Measurements from ENCODE around the gene CCR5.
A peak's percentile ranks its signal among the peaks of the same experiment; 100 is the strongest.
"Not testable (repeated sequence)": the region's sequence is repeated elsewhere in the genome, so short reads cannot be mapped to it uniquely, and the experiment has no call there.

The CCR5 gene

DNA sequence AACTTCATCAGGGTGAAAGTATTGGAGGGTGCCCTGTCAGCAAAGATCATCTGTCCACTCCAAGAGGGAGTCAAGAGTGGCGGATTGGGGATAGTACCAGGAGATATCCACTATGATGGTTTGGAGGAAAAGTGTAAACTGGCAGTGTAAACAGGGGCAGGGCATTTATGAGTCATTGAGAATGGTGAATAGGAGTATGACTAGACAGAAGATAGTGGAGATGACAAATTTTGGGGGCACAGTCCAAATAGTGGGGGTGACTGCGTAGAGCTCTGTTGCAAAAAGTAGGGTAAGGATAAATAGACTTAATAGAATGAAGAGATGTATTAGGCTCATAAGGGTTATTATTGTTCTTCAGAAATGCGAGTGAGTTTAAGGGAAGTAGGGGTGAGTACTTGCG lies 18.1 kb downstream of the CCR5 start:
- not testable (repeated sequence) for DNase-seq

DNA sequence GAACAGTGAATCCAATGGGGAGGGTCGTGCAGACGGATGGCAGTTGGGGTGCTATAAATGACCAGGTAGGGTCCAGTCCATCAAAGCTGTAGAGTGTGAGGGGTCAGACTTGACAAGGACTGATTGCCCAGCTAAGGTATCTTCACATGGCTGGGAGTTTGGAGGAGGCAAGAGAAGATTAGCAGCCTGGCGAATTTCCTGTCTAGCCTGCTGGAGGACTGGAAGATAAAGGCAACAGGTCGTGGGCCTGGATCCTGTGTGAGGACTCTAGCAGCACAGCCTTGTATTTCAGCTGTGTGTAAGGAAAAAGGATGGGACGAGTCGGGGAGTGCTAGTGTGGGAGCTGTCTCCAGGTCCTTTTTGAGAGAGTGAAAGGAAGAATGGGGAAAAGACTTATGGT lies 18.6 kb downstream of the CCR5 start:
- DNase-seq: no peak

DNA sequence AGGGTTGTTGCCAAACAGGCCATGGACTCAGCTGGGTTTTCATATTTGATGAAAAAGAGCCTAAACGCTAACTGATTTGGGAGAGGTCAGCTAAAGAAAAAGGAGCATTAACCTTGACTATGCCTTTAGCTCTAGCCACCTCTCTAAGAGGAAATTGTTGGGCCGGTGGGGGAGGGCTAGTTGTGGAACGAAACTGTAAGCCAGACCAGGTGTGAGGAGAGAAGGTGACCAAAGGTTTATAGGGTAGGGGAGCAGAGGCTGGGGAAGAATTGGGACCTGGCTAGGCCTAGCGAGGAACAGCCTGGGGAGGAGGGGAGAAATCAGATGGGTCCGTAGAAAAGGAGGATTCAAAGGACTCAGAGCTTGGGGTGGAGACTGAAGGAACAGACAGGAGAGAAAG lies 20.8 kb downstream of the CCR5 start:
- DNase-seq: not testable (repeated sequence)

DNA sequence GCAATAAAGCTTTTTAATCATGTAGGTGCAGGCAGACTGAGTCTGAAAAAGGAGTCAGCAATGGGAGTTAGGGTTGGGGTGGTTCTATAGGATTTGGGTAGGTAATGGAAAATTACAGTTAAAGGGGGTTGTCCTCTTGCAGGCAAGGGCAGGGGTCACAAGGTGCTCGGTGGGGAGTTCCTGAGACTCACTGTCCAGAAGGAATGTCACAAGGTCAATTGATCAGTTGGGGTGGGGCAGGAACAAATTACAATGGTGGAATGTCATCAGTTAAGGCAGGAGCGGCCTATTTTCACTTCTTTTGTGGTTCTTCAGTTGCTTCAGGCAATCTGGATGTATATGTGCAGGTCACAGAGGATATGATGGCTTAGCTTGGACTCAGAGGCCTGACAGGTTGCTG lies 22.3 kb downstream of the CCR5 start:
- no peak for DNase-seq

DNA sequence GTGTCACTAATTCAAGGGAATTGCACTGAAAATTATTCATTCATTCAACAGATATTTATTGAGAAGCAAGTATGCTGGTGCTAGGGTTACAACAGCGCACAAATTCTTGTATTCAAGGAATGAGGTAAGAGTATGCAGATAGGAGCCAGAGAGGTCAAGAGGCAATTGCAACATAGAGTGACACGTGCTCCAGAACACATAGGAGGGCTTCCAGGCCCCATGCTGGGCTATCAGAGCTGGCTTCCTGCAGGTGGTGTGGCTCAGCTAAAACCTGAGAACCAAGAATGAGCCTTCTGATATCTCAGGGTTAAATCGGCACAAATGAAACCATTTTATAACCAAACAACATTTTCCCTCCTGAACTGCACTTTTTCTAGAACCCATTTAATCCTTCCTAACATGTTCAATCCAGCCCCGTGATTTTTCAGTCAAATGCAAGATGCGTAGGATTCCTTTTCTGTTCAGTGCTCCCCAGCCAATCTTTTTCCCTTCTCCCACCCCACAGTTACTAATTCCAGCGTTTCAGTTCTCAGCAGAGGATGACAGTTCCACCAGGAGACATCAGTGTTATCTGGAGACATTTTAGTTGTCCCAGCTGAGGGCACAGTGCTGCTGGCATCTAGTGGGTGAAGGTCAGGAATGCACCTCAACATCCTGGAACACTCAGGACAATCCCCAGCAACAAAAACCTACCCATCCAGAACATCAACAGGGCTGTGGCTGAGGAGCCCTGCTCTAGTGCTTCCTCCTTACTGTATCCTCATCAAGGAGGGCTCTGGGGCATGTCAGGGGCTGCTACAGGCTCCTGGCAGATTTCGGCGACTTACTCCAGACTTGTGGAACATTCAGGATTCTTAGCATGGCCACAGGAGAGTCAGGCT lies 23.0 kb downstream of the CCR5 start:
- peak; percentile 61 for DNase-seq

DNA sequence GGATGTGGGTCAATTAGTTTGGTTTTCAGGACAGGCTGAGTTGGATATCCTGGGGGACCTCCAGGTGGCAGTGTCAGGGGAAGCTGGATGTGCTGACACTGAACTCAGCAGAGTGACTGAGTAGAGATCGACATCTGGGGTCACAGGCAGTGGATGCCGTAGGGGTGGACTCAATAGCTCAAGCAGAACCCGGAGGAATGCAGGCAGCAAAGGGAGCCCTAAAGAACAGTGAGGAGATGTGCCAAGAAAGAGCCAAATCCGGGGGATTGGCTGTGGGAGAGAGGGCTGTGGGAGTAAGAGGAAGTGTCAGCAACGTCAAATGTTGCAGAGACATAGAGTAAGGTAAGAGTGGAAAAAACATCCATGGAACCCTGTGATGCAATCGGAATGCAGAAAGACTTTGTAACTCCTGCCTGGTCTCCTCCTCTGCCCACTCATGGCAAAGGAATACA lies 24.5 kb downstream of the CCR5 start:
- DNase-seq: peak; percentile 46

DNA sequence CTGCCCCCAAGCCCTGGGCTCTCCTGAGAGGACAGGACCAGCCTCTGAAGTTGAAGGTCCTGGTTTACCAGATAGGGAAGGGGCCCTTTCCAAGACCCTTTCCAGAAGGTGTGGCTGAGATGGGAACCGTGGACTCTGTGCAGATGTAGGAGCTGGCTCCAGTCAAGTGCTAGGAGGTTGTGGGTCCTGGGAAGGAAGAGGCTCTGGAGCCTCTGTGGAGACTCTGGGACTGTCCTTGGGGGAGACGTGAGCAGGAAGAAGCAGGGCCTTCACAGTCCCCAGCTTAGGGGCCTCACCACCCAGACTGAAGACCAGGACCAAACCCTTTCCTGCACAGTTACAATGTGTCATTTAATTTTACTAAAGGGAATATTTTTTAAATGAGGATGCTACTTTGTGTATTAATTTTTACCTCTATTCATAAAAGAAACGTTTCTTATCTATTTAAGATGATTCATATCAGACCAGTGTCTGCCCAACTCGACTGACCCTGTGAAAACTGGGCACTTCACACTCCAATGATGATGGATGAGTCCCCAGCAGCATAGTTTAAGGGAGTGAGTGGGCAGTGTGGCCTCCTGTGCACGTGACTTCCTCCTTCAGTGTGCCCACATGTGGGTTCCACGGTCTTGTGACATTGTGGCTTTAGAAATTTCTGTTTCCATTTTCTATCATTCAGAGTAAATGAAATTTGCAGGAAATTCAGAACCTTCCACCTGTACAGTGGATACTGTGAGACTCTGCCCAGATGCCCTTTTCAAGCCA lies 25.2 kb downstream of the CCR5 start:
- no peak for DNase-seq

DNA sequence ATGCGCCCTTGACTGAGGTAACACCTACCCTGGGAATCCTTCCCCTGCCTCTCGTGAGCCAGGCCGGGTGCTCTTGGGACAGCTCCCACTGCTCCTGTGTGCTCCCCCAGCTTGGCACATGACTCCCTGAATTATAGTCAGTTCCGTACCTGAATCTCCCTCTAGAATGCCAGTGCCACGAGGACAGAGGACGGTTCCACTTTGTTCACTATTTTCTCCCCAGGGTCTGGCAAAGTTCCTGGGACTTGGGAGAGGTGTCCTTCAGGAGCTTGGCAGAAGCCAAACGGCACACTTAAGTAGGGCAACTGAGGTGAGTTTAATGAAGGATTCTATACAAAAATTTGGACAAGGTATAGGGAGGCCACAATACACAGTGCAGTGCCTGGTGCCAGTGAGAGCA lies 26.4 kb downstream of the CCR5 start:
- no peak for DNase-seq

DNA sequence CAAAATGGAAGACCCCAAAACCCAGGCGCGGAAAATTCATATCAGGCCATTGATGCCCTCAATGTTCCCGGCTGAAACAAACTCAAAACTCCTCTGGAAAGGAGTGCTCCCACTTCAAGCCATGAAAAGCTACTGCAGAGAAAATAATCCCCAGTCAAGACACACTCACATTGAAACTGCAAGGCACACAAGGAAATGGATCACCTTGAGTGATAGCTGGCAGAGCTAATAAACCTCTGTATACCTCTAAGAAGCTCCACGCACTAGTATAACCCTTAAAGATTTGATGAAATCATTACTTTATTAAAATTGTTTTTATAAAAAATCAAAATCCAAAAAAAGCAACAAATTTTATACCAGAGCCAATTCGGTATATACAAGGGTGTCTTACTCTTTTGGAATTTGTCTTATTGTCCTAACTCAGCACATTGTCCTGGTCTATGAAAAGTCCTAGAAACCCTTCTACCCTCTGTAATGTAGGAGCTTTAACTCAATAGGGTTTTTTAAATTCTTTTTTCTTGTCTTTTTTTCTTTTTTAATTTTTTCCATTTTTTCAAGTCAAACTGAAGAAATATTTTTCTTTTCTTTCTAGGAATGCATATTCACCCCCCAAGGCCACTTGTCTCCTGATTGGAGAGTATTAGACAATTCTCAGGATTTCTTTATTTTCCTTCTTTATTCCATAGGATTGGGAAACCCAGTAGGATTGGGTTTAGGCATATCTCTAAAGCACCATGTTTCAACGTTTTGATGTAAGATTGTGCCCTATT lies 27.6 kb downstream of the CCR5 start:
- DNase-seq: no peak

DNA sequence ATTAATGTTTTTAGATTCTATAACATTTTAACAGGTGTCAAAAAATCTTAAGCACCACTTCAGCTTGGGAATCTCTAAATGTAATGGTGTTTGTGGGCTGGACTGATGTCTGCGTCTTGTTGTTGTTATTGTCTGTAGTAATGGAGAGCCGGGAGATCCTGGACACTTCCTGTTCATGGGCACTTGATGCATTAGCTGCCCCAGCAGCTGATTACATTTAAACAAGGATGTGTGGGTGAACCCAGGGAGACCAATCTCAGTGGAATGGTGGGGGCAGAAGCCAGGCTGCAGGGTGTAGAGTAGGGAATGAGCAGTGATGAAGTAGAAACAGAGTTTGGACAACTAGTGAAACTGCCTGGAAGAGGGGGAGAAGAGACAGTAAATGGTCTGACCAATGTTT lies 28.4 kb downstream of the CCR5 start:
- no peak for DNase-seq

DNA sequence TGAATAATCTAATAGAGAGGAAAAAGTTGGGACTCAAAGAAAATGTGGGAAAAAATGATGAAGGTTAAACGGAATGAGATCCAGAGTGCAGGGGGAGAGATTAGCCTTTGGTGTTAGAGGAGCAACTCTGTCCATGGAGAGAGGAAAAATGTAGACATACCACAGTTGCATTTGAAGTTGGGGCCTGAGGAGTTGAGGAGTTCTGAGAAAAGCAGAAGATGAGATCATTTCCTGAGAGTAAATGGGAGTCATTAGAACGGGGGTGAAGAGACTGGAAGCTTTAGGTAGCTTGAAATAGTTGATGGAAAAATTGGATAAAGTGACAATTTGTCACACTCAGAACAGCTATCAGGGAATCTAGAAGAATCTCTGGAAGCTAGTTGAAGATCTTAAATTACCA lies 28.8 kb downstream of the CCR5 start:
- DNase-seq: peak; percentile 48

DNA sequence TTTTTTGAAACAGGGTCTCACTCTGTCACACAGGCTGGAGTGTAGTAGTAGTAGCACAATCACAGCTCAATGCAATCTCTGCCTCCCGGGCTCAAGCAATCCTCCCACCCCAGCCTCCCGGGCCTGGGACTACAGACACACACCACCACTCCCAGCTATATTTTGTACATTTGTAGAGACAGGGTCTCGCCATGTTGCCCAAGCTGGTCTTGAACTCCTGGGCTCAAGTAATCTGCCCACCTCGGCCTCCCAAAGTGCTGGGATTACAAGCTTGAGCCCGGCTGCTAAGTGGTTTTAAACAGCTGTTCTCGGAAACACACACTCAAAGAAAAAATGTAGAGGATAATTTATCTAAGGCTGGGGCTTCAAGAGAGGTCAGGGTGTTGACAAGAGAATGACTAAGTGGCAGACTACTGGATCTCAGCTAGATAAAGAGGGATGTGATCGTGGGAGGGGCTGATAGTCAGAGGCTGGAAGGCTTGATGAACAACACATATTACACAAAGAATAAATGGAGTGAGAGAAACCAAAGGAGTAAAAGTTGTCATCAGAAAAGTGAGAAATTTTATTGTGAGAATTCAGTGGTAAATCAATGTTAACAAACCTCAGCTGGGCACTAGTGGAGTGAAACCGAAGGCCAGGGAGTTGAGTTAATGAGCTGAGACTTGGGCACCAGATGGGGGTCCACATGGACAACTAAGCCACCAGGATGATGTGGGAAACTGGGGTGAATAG lies 29.4 kb downstream of the CCR5 start:
- peak; percentile 77 for DNase-seq

DNA sequence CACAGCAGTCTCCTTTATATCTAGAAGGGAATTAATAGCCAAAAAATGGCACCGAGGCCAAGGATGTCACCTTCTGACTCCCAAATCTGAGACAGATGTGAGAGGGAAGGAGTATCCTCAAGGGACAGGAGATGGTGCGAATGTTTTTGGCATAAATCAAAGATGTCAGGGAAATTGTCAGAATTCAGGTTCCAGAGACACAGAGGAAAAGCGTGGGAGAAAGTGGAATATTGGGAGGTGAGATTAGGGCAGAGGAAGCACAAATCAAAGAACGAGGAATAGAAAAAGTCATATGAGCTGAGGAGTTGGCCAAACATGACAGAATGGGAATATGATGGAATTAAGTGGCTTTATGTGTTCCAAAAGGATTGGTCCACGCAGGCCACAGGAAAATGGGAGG lies 30.1 kb downstream of the CCR5 start:
- DNase-seq: no peak

DNA sequence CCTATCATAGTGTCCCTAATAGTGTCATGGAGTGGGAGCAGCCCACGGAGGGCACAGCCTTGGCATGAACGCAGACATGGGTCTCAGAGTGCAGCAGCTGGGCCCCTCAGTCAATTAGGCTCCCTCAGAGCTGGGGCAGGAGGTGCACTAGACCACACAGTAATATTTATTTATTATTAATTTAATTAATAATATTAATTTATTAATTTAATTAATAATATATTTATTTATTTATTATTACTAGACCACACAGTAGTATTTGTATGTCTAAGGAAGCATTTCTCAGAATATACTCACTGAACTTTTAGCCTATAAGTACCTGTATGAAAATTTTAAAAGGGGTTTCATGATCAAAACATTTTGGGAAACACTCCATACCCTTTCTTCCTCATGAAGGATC lies 30.8 kb downstream of the CCR5 start:
- no peak for DNase-seq

DNA sequence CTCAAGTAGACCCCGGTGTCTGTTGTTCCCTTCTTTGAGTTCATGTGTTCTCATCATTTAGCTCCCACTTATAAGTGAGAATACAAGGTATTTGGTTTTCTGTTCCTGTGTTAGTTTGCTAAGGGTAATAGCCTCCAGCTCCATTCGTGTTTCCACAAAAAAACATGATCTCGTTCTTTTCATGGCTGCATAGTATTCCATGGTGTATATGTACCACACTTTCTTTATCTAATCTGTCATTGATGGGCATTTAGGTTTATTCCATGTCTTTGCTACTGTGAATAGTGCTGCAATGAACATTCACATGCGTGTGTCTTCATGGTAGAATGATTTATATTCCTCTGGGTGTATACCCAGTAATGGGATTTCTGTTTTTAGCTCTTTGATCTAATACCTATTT lies 32.2 kb downstream of the CCR5 start:
- not testable (repeated sequence) for DNase-seq

DNA sequence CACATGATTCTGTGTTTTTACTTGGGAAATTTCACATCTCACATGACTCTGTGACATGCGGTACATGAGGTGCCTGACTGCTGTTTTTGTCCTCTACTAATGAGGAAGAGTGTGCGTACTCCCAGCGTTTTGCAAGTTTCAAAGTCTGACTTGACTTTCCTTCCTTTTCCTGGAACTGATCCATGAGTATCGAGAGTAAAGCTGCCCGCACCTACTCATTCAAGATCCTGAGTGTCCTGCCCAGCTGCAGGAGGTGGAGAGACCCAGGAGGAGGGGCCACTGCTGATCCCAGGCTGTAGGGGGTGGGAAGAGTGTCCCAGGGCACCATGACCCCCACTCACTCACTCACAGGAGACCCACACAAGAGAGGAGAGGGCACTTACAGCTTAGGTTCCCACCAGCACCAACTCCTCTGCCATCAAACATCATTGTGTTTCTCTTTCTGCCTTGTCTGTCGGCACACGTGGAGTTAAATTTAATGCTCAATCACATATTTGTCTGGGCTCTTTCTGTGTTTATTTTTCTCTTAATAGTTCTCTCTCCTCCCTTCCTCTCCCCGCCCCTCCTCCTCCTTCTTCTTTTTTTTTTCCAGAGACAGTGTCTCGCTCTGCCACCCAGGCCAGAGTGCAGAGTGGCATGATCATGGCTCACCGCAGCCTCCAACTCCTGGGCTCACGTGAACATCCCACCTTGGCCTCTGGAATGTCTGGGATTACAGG lies 34.7 kb downstream of the CCR5 start:
- DNase-seq: no peak

DNA sequence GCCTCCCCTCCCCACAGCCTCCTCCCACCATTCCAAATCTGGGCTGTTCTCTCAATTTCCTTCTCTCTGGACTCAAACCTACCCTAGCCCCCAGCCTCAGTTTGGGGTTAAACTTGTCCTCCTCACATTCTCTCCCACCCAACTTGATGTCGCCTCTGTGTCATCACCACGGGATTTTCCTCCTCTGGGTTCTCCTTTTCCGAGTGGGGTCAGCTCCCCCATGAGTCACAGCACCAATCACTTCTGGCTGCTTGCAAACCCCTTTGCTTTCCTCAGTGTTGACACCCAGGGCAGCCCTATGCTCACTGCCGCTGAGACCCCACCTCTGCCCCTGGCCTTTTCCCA lies 35.7 kb downstream of the CCR5 start:
- peak; percentile 32 for DNase-seq

DNA sequence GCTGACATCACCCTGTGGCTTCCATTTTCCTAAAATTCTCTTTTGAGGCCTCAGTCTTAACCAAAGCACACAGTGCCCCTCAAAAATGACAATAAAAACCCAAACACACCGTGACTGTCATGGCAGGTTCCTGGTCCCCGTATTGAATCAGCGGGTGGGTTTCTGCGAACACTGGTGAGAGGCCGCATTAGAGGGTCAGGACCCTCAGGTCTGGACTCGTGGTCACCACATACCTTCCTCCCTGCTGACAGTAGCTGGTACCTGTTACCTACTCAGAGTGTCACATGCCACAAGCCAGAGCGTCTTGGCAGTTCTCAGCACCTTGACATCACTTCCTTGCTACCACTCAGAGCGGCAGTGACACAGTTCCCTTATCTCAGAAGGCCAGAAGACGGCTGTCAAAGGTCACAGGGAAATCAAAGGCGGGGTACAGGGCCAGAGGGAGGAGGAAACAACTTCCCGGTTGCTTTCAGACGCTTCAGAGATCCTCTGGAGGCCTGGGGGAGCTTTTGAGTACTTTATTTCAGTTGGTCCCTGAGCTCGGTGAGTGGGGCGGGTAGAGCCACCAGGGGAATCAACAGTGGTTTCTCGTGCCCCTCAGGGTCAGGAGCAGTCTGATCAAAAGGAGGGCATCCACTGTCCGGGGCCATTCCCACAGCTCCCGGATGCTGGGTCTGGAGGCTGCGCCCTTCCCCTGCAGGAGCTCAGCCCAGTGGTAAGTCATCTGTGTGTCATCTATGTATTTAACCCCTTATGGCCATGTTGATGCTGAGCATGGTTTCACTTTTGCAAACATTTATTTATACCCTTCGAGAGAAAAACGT lies 36.3 kb downstream of the CCR5 start, which contains the start of the genes CCR5AS and CCRL2:
Gene CCR5AS (minus strand): TSS at position 279 of the 824 bp plus-strand sequence.
Gene CCRL2 (plus strand): TSS at position 472 of the 824 bp plus-strand sequence. CDS start 821 bp downstream, outside the sequence.
- peak; percentile 66 for DNase-seq

DNA sequence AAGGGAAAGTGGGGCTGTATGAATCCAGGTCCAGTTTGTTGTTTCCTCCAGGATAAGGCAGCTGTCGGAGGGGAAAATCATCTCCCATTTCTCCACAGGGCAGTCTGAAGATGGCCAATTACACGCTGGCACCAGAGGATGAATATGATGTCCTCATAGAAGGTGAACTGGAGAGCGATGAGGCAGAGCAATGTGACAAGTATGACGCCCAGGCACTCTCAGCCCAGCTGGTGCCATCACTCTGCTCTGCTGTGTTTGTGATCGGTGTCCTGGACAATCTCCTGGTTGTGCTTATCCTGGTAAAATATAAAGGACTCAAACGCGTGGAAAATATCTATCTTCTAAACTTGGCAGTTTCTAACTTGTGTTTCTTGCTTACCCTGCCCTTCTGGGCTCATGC lies 37.2 kb downstream of the CCR5 start:
- no peak for DNase-seq

DNA sequence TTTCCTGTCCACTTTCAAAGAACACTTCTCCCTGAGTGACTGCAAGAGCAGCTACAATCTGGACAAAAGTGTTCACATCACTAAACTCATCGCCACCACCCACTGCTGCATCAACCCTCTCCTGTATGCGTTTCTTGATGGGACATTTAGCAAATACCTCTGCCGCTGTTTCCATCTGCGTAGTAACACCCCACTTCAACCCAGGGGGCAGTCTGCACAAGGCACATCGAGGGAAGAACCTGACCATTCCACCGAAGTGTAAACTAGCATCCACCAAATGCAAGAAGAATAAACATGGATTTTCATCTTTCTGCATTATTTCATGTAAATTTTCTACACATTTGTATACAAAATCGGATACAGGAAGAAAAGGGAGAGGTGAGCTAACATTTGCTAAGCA lies 38.1 kb downstream of the CCR5 start:
- DNase-seq: no peak
